ENCODE measurements around the gene PCDH1.

PCDH1 gene

DNA sequence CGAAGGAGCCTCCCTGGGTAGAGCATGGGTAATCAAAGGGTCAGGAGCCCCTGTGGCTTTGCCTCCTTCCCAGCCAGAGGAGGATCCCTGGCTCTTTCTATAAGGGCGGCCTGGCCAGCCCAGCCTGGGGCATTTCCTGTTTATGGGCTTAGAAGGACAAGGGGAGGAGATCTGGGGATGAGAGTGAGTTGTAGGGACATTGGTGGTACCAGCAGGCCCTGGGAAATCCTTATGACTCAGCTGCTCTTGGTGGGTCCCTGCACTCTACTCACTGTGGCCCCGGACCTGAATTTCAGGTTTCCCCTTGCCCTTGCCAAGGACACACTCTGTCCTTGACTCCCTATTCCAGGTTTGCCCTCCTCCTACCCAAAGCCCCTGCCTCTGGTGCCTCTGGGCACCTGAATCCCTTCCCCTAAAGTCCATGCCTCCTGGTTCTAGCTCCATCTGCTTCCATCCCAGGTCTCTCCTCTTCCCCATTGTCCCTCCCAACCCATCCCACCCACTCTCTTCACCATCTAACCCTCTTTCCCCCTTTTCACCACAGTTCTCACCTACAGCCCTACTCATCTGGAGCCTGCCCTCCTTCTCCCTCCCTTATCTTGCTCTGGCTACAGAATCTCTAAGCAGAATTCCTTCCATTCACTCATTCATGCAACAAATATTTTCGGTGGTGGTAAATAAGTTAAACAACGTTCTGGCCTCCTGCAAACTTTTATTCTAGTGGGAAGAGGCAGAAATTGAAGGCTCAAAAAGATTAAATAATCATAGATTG lies 34.9 kb downstream of the PCDH1 start:
- 100% methylated on average over 1 of the region's 5 CpGs for WGBS (ENCODE audit: insufficient coverage)
- Histone ChIP-seq H3K4me3 (ENCODE audit: control insufficient read depth in 1 of 7, extremely low read depth in 1 of 7, insufficient read depth in 4 of 7, low read depth in 2 of 7, low read length in 6 of 7) (no peak overlapping the region), H3K27me3 (replicated peaks in 2 of 5; ENCODE audit: control insufficient read depth in 4 of 5, insufficient read depth in 5 of 5, low read length in 4 of 5) (peaks cover 0 to 6% (median 0%) of the 10 kb centered on the region in 5 experiments), H3K4me1 (ENCODE audit: control extremely low read depth in 1 of 4, control insufficient read depth in 4 of 4, insufficient read depth in 4 of 4, low read length in 3 of 4) (peaks cover 0 to 14% (median 6%) of the 10 kb centered on the region in 4 experiments), H3K36me3 (ENCODE audit: control insufficient read depth in 4 of 4, insufficient read depth in 4 of 4, low read length in 3 of 4) (no peaks in the 10 kb centered on the region), H3K27ac (ENCODE audit: insufficient read depth in 1 of 2, low read depth in 1 of 2, low read length in 2 of 2, poor library complexity in 1 of 2, severe bottlenecking in 2 of 2) (no peak overlapping the region), H3K9me3 (ENCODE audit: control extremely low read depth in 1 of 5, control insufficient read depth in 4 of 5, insufficient read depth in 2 of 5, low read depth in 1 of 5, low read length in 4 of 5) (no peaks in the 10 kb centered on the region)
- ChIA-PET CTCF (interaction anchor here (0.6 to 4.2 kb wide), 8 partner anchors 17 to 63 kb away, joined by 3 to 28 read pairs (median 4); partner anchors contain the start of gene PCDH1), POLR2A (no interaction called here)
- DNase-seq = no peak

DNA sequence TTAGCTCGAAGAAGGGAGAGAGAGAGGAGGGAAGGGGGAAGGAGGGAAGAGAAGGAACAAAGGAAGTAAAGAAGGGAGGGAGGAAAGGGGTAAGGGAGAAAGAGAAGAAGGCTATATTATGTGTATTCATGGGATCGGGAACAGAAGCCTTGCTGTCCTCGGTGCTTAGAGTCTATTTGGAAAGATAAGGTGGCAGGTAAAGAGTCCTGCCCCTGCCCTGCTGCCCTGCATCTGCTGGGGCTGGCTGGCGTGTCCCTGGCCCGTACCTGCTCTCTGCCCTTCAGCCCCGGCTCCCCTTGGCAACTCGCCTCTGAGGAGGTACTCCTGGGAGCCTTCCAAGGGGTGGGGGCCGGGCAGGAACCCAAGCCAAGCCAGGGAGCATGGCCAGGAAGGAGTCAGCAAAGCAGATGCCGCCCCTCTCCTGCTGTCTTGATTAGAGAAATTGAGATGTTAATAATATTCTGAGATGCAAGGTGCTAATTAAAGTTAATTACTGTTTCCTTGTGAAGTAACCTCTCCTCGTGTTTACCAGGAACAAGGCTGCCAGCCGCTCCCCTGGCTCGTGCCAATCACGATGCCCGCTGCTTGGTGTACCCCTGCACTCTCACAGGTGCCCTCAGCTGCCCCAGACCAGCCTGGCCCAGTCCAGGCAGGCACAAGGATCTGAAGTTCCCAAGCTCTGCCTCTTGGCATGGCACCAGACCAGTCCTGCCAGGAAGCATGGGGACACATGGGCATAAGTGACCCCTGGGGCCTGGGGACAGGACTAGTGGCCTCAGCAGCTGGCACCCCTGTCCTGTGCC lies 36.6 kb downstream of the PCDH1 start:
- Histone ChIP-seq H3K36me3 (ENCODE audit: control insufficient read depth in 4 of 4, insufficient read depth in 4 of 4, low read length in 3 of 4) (no peaks in the 10 kb centered on the region), H3K4me1 (ENCODE audit: control extremely low read depth in 1 of 4, control insufficient read depth in 4 of 4, insufficient read depth in 4 of 4, low read length in 3 of 4) (peaks cover 0 to 25% (median 8%) of the 10 kb centered on the region in 4 experiments), H3K27ac (ENCODE audit: insufficient read depth in 1 of 2, low read depth in 1 of 2, low read length in 2 of 2, poor library complexity in 1 of 2, severe bottlenecking in 2 of 2) (no peak overlapping the region), H3K9me3 (ENCODE audit: control extremely low read depth in 1 of 5, control insufficient read depth in 4 of 5, insufficient read depth in 2 of 5, low read depth in 1 of 5, low read length in 4 of 5) (no peaks in the 10 kb centered on the region), H3K4me3 (ENCODE audit: control insufficient read depth in 1 of 7, extremely low read depth in 1 of 7, insufficient read depth in 4 of 7, low read depth in 2 of 7, low read length in 6 of 7) (no peak overlapping the region), H3K27me3 (replicated peaks in 2 of 5; ENCODE audit: control insufficient read depth in 4 of 5, insufficient read depth in 5 of 5, low read length in 4 of 5) (peaks cover 0 to 6% (median 0%) of the 10 kb centered on the region in 5 experiments)
- POLR2A ChIA-PET = no interaction called here
- CTCF ChIA-PET = interaction anchor here (1.0 to 1.6 kb wide), 4 partner anchors 15 to 305 kb away, joined by 3 to 5 read pairs (median 4); no protein-coding TSS in a partner anchor
- no peak for DNase-seq
- 85% methylated on average over 11 of the region's 14 CpGs for WGBS (ENCODE audit: insufficient coverage)

DNA sequence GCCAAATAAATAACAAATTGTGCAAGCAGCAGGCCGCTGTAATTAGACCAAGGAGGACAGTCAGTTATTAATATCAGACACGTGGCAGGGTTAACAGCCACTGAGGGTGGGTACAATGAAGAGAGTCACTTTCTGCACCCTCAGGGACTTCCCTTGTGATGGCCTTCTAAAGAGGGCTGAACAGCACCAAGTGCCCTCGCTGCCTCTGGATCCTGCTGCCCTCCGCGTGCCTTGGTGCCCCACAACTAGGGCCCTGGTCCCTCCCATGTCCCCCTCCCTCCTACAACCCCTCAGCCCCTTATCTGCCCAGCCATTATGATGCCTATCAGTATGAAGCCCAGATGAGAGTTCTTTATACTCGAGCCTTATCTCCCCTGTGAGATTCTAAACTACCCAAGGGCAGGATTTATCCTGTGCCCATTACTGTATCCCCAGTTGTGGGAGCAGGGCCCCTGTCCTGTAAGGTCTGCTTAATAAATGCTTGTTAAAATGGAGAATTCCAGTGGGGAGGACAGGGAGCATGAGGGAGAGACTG lies 37.3 kb downstream of the PCDH1 start:
- WGBS (ENCODE audit: insufficient coverage) = 92% methylated on average over 3 of the region's 6 CpGs
- DNase-seq = no peak
- POLR2A ChIA-PET = no interaction called here
- CTCF ChIA-PET = interaction anchor here (1.2 to 2.2 kb wide), 3 partner anchors 39 to 305 kb away, joined by 3 to 10 read pairs (median 4); no protein-coding TSS in a partner anchor
- H3K4me3 ChIP-seq (ENCODE audit: control insufficient read depth in 1 of 7, extremely low read depth in 1 of 7, insufficient read depth in 4 of 7, low read depth in 2 of 7, low read length in 6 of 7) = no peak overlapping the region
- no peaks in the 10 kb centered on the region for H3K9me3 ChIP-seq (ENCODE audit: control extremely low read depth in 1 of 5, control insufficient read depth in 4 of 5, insufficient read depth in 2 of 5, low read depth in 1 of 5, low read length in 4 of 5)
- peaks cover 0 to 6% (median 2%) of the 10 kb centered on the region in 5 experiments for H3K27me3 ChIP-seq (replicated peaks in 2 of 5; ENCODE audit: control insufficient read depth in 4 of 5, insufficient read depth in 5 of 5, low read length in 4 of 5)
- no peak overlapping the region for H3K27ac ChIP-seq (ENCODE audit: insufficient read depth in 1 of 2, low read depth in 1 of 2, low read length in 2 of 2, poor library complexity in 1 of 2, severe bottlenecking in 2 of 2)
- H3K36me3 ChIP-seq (ENCODE audit: control insufficient read depth in 4 of 4, insufficient read depth in 4 of 4, low read length in 3 of 4) = no peaks in the 10 kb centered on the region
- H3K4me1 ChIP-seq (ENCODE audit: control extremely low read depth in 1 of 4, control insufficient read depth in 4 of 4, insufficient read depth in 4 of 4, low read length in 3 of 4) = peaks cover 1 to 32% (median 15%) of the 10 kb centered on the region in 4 experiments

DNA sequence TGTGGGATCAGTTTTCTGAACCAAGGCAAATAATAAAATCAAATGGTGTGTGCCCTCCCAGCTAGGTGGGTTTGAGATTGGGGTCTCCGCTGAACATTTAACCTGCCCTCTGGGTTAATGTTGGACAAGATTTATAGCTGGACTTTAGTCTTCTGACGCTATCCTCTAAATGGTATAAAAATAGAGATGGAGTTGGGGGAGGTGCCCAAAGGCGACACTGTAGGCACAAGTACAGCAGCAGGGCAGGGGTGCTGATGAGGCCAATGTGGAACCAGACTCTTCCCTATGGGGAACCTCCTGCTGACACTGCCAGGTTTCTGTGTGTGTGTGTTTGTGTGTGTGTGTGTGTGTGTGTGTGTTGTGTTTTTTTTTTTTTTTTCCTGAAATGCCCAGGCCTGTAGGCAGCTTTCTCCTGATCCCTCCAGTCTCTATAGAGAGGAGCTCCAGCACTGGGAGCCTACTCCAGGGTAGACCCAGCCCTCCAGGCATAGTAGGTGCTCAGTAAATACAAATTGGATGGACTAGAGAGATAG lies 37.9 kb downstream of the PCDH1 start:
- Histone ChIP-seq H3K4me3 (ENCODE audit: control insufficient read depth in 1 of 7, extremely low read depth in 1 of 7, insufficient read depth in 4 of 7, low read depth in 2 of 7, low read length in 6 of 7) (no peak overlapping the region), H3K27ac (ENCODE audit: insufficient read depth in 1 of 2, low read depth in 1 of 2, low read length in 2 of 2, poor library complexity in 1 of 2, severe bottlenecking in 2 of 2) (no peak overlapping the region), H3K27me3 (replicated peaks in 2 of 5; ENCODE audit: control insufficient read depth in 4 of 5, insufficient read depth in 5 of 5, low read length in 4 of 5) (peaks cover 0 to 6% (median 2%) of the 10 kb centered on the region in 5 experiments), H3K9me3 (ENCODE audit: control extremely low read depth in 1 of 5, control insufficient read depth in 4 of 5, insufficient read depth in 2 of 5, low read depth in 1 of 5, low read length in 4 of 5) (no peaks in the 10 kb centered on the region), H3K36me3 (ENCODE audit: control insufficient read depth in 4 of 4, insufficient read depth in 4 of 4, low read length in 3 of 4) (no peaks in the 10 kb centered on the region), H3K4me1 (ENCODE audit: control extremely low read depth in 1 of 4, control insufficient read depth in 4 of 4, insufficient read depth in 4 of 4, low read length in 3 of 4) (peaks cover 1 to 37% (median 20%) of the 10 kb centered on the region in 4 experiments)
- WGBS (ENCODE audit: insufficient coverage) = 94% methylated on average over 3 of the region's 3 CpGs
- no peak for DNase-seq
- CTCF ChIA-PET = interaction anchor here (1.0 to 2.2 kb wide), 4 partner anchors 25 to 148 kb away, joined by 3 to 10 read pairs (median 5); no protein-coding TSS in a partner anchor
- POLR2A ChIA-PET = no interaction called here

DNA sequence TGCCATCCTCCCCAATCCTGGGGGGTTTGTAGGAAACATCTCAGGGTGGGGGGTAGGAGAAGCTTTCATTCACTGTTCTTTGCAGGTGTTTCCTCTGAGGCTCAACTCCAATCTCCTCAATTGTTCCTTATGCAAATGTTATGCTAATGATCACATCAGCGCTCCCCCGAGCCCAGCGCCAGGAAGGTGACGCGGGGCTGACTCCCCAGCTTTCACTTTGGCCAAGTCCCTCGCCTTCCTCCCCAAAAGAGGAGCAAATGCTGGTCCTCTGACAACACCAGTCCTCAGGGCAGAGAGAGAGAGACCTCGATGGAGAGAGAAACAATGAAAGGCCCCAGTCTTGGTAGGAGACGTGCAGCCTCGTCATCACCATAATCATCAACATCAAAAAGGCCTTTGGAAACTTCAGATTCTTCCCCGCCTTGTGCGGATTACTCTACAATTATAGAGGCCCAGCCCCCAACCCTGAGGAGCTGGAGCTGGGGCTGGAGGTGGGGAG lies 39.1 kb downstream of the PCDH1 start:
- DNase-seq = peak in 2 of 3 donors; percentile 60 to 70
- Histone ChIP-seq H3K9me3 (ENCODE audit: control extremely low read depth in 1 of 5, control insufficient read depth in 4 of 5, insufficient read depth in 2 of 5, low read depth in 1 of 5, low read length in 4 of 5) (no peaks in the 10 kb centered on the region), H3K27ac (ENCODE audit: insufficient read depth in 1 of 2, low read depth in 1 of 2, low read length in 2 of 2, poor library complexity in 1 of 2, severe bottlenecking in 2 of 2) (no peak overlapping the region), H3K36me3 (ENCODE audit: control insufficient read depth in 4 of 4, insufficient read depth in 4 of 4, low read length in 3 of 4) (no peaks in the 10 kb centered on the region), H3K4me3 (ENCODE audit: control insufficient read depth in 1 of 7, extremely low read depth in 1 of 7, insufficient read depth in 4 of 7, low read depth in 2 of 7, low read length in 6 of 7) (no peak overlapping the region), H3K4me1 (ENCODE audit: control extremely low read depth in 1 of 4, control insufficient read depth in 4 of 4, insufficient read depth in 4 of 4, low read length in 3 of 4) (peaks cover 1 to 47% (median 23%) of the 10 kb centered on the region in 4 experiments), H3K27me3 (replicated peaks in 2 of 5; ENCODE audit: control insufficient read depth in 4 of 5, insufficient read depth in 5 of 5, low read length in 4 of 5) (peaks cover 0 to 3% (median 0%) of the 10 kb centered on the region in 5 experiments)
- WGBS (ENCODE audit: insufficient coverage) = 60% methylated on average over 4 of the region's 11 CpGs
- CTCF ChIA-PET = interaction anchor here (0.6 to 2.2 kb wide), 5 partner anchors 10 to 147 kb away, joined by 3 to 10 read pairs (median 3); no protein-coding TSS in a partner anchor
- POLR2A ChIA-PET = no interaction called here

DNA sequence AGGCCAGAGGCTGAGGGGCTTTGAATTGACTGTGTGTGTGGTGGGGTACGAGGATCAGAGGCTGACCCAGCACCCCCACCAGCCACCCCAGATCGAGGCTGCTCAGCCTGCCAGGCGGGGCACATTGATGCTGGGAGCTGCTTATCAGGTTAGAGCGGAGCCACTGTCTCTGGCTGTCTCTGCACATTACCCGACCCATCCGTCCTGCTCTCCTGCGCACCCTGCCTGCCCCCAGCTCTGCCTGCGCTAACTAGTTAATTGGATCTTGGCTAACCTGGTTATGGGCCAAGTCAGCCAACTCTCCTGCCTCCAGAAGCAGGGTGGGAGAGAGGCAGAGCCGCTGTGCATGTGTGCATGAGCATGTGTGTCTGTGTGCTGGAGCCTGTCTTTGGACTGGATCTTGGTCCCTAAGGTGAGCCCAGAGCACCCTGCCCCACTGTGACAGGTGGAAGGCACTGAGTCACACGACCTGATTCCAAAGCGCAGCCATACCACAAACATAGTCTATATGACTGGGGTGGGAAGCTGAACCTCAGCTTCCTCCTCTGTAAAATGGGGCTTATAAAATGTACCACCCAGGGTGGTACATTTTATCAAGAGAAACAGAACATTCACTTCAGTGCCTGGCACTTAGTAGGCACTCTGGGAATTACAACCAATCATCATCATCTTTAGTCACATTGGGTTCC lies 39.7 kb downstream of the PCDH1 start:
- ChIA-PET POLR2A (no interaction called here), CTCF (interaction anchor here (0.6 to 2.2 kb wide), 6 partner anchors 11 to 147 kb away, joined by 3 to 10 read pairs (median 3); no protein-coding TSS in a partner anchor)
- Histone ChIP-seq H3K9me3 (ENCODE audit: control extremely low read depth in 1 of 5, control insufficient read depth in 4 of 5, insufficient read depth in 2 of 5, low read depth in 1 of 5, low read length in 4 of 5) (no peaks in the 10 kb centered on the region), H3K4me3 (ENCODE audit: control insufficient read depth in 1 of 7, extremely low read depth in 1 of 7, insufficient read depth in 4 of 7, low read depth in 2 of 7, low read length in 6 of 7) (no peak overlapping the region), H3K27ac (ENCODE audit: insufficient read depth in 1 of 2, low read depth in 1 of 2, low read length in 2 of 2, poor library complexity in 1 of 2, severe bottlenecking in 2 of 2) (no peak overlapping the region), H3K27me3 (replicated peaks in 2 of 5; ENCODE audit: control insufficient read depth in 4 of 5, insufficient read depth in 5 of 5, low read length in 4 of 5) (peaks cover 0 to 2% (median 0%) of the 10 kb centered on the region in 5 experiments), H3K36me3 (ENCODE audit: control insufficient read depth in 4 of 4, insufficient read depth in 4 of 4, low read length in 3 of 4) (no peaks in the 10 kb centered on the region), H3K4me1 (ENCODE audit: control extremely low read depth in 1 of 4, control insufficient read depth in 4 of 4, insufficient read depth in 4 of 4, low read length in 3 of 4) (peaks cover 1 to 47% (median 23%) of the 10 kb centered on the region in 4 experiments)
- DNase-seq = no peak
- 98% methylated on average over 9 of the region's 11 CpGs for WGBS (ENCODE audit: insufficient coverage)

Measured in common myeloid progenitor, CD34-positive (primary cell).